ENCODE data around the gene FRS3. TPM values are rescaled to one million over a fixed set of nuclear protein-coding genes. Genes with fewer than 3 reads are reported as not detected.
A peak's percentile ranks its signal among the peaks of the same experiment; 100 is the strongest.

FRS3 gene
- polyA plus RNA-seq, 5 donors, result 6.3 to 12.3 (median 9.2) TPM

- no peak for DNase-seq
Measured at GRCh38 chr6:41743406-41744235, 36.1 kb downstream of the FRS3 start.

- DNase-seq, result no peak
Measured at GRCh38 chr6:41741625-41742490, 37.8 kb downstream of the FRS3 start.

- DNase-seq, result no peak
Measured at GRCh38 chr6:41740366-41741162, 39.1 kb downstream of the FRS3 start.

GRCh38 chr6:41739041-41739440 lies 40.7 kb downstream of the FRS3 start:
- no peak for DNase-seq

- no peak for DNase-seq
Measured at GRCh38 chr6:41737591-41738130, 42.0 kb downstream of the FRS3 start.

- DNase-seq, result no peak
Measured at GRCh38 chr6:41736800-41737555, 42.7 kb downstream of the FRS3 start.

- no peak for DNase-seq
Measured at GRCh38 chr6:41736186-41736733, 43.4 kb downstream of the FRS3 start.

GRCh38 chr6:41735427-41736185 lies 44.1 kb downstream of the FRS3 start, which contains the start of gene TFEB:
Gene TFEB (minus strand): TSS chr6:41735608. CDS start chr6:41691213, 44,395 bp downstream.
- peak; percentile 87 to 88 for DNase-seq

GRCh38 chr6:41734666-41735426 lies 44.9 kb downstream of the FRS3 start:
- peak; percentile 64 to 82 for DNase-seq

GRCh38 chr6:41733707-41734665 lies 45.7 kb downstream of the FRS3 start:
- peak; percentile 65 to 75 for DNase-seq

- no peak for DNase-seq
Measured at GRCh38 chr6:41733360-41733706, 46.4 kb downstream of the FRS3 start.

GRCh38 chr6:41732591-41733359 lies 46.9 kb downstream of the FRS3 start:
- no peak for DNase-seq

- DNase-seq, result no peak
Measured at GRCh38 chr6:41732149-41732548, 47.6 kb downstream of the FRS3 start.

- DNase-seq, result no peak
Measured at GRCh38 chr6:41731561-41732086, 48.1 kb downstream of the FRS3 start.

- no peak for DNase-seq
Measured at GRCh38 chr6:41730531-41731436, 48.9 kb downstream of the FRS3 start.

GRCh38 chr6:41729624-41730023 lies 50.1 kb downstream of the FRS3 start:
- no peak for DNase-seq

All from right lung (tissue), 5 donors.